ENCODE measurements around the gene SYNPO2. TPM values are rescaled to one million over a fixed set of nuclear protein-coding genes. Genes with fewer than 3 reads are reported as not detected.

The SYNPO2 gene
- total RNA-seq, 1 donor from 2014 or later: 0.26 TPM

GRCh38 chr4:118898684-118899138 is 10.1 kb downstream of the SYNPO2 start:
- DNase-seq (ENCODE audit: low read depth) (no peak), FAIRE-seq (no peak)
- TF ChIP-seq CTCF (IDR thresholded peaks at IDR 0.05; ENCODE audit: insufficient read depth, low read length, severe bottlenecking): no peak
- no peaks in the 10 kb centered on the region for H3K27me3 ChIP-seq (ENCODE audit: control insufficient read depth, insufficient read depth, low read length)
- H3K4me3 ChIP-seq (ENCODE audit: low read depth, low read length): no peak overlapping the region
- H3K36me3 ChIP-seq (ENCODE audit: control insufficient read depth, insufficient read depth, low read length): no peaks in the 10 kb centered on the region

- no peak for TF ChIP-seq CTCF (IDR thresholded peaks at IDR 0.05; ENCODE audit: insufficient read depth, low read length, severe bottlenecking)
- FAIRE-seq (no peak), DNase-seq (ENCODE audit: low read depth) (no peak)
- no peaks in the 10 kb centered on the region for H3K27me3 ChIP-seq (ENCODE audit: control insufficient read depth, insufficient read depth, low read length)
- no peaks in the 10 kb centered on the region for H3K36me3 ChIP-seq (ENCODE audit: control insufficient read depth, insufficient read depth, low read length)
- H3K4me3 ChIP-seq (ENCODE audit: low read depth, low read length): no peak overlapping the region
These were observed 15.8 kb downstream of the SYNPO2 start for GRCh38 chr4:118904418-118904817.

GRCh38 chr4:118904935-118905334 is 16.3 kb downstream of the SYNPO2 start:
- no peak for DNase-seq (ENCODE audit: low read depth)
- FAIRE-seq: no peak
- TF ChIP-seq CTCF (IDR thresholded peaks at IDR 0.05; ENCODE audit: insufficient read depth, low read length, severe bottlenecking): no peak
- H3K27me3 ChIP-seq (ENCODE audit: control insufficient read depth, insufficient read depth, low read length): no peaks in the 10 kb centered on the region
- no peaks in the 10 kb centered on the region for H3K36me3 ChIP-seq (ENCODE audit: control insufficient read depth, insufficient read depth, low read length)
- no peak overlapping the region for H3K4me3 ChIP-seq (ENCODE audit: low read depth, low read length)

- no peaks in the 10 kb centered on the region for H3K36me3 ChIP-seq (ENCODE audit: control insufficient read depth, insufficient read depth, low read length)
- no peak overlapping the region for H3K4me3 ChIP-seq (ENCODE audit: low read depth, low read length)
- no peak for TF ChIP-seq CTCF (IDR thresholded peaks at IDR 0.05; ENCODE audit: insufficient read depth, low read length, severe bottlenecking)
- no peaks in the 10 kb centered on the region for H3K27me3 ChIP-seq (ENCODE audit: control insufficient read depth, insufficient read depth, low read length)
- FAIRE-seq: no peak
- no peak for DNase-seq (ENCODE audit: low read depth)
These were observed 16.9 kb downstream of the SYNPO2 start for GRCh38 chr4:118905566-118905965.

- Histone ChIP-seq H3K4me3 (ENCODE audit: low read depth, low read length) (no peak overlapping the region), H3K36me3 (ENCODE audit: control insufficient read depth, insufficient read depth, low read length) (no peaks in the 10 kb centered on the region), H3K27me3 (ENCODE audit: control insufficient read depth, insufficient read depth, low read length) (no peaks in the 10 kb centered on the region)
- no peak for TF ChIP-seq CTCF (IDR thresholded peaks at IDR 0.05; ENCODE audit: insufficient read depth, low read length, severe bottlenecking)
- no peak for FAIRE-seq
- DNase-seq (ENCODE audit: low read depth): no peak
These were observed 20.7 kb downstream of the SYNPO2 start for GRCh38 chr4:118909173-118909956.

- FAIRE-seq (no peak), DNase-seq (ENCODE audit: low read depth) (peak; percentile 29)
- Histone ChIP-seq H3K36me3 (ENCODE audit: control insufficient read depth, insufficient read depth, low read length) (no peaks in the 10 kb centered on the region), H3K27me3 (ENCODE audit: control insufficient read depth, insufficient read depth, low read length) (no peaks in the 10 kb centered on the region), H3K4me3 (ENCODE audit: low read depth, low read length) (no peak overlapping the region)
- TF ChIP-seq CTCF (IDR thresholded peaks at IDR 0.05; ENCODE audit: insufficient read depth, low read length, severe bottlenecking): no peak
These were observed 21.6 kb downstream of the SYNPO2 start for GRCh38 chr4:118910221-118910620.
